Activated CD4-positive, alpha-beta T cell treated with anti-CD3 and anti-CD28 coated beads, Interleukin-2, amount 10 ng/mL, durations not matched to agents 24 days and 14 days (primary cell): ENCODE results near the gene FHL1. TPM values are rescaled to one million over a fixed set of nuclear protein-coding genes. Genes with fewer than 3 reads are reported as not detected.

Experiments used
- DNase-seq: peaks from one replicate; pipeline ENCODE4 v3.0.0; 2022
- H3K27ac Mint-ChIP-seq: one replicate; pipeline ENCODE4 v1.8.0; 2022; ENCODE audit warnings: mild to moderate bottlenecking, mixed read lengths
- H3K27me3 Mint-ChIP-seq: one replicate; pipeline ENCODE4 v1.8.0; 2022; ENCODE audit warnings: mixed read lengths
- H3K36me3 Mint-ChIP-seq: one replicate; pipeline ENCODE4 v1.8.0; 2022; ENCODE audit warnings: low read depth, mild to moderate bottlenecking, mixed read lengths
- H3K4me1 Mint-ChIP-seq: one replicate; pipeline ENCODE4 v1.8.0; 2021; ENCODE audit warnings: mixed read lengths
- H3K4me3 Mint-ChIP-seq: one replicate; pipeline ENCODE4 v1.8.0; 2022; ENCODE audit warnings: mild to moderate bottlenecking, moderate library complexity, mixed read lengths
- H3K9me3 Mint-ChIP-seq: one replicate; pipeline ENCODE4 v1.8.0; 2021; ENCODE audit warnings: mixed read lengths
- intact Hi-C: fragments of 100-400 bp; cut with micrococcal nuclease; formaldehyde crosslinking; loops from one replicate; pipeline ENCODE4 v1.15.1; 2023
- total RNA-seq: library from RNA; stranded (reverse); gene quantifications from 2 replicates; pipeline ENCODE4 v1.2.3, GENCODE V29; 2022

FHL1 gene
- total RNA-seq, 1 donor from 2014 or later, result 15.2 TPM

DNA sequence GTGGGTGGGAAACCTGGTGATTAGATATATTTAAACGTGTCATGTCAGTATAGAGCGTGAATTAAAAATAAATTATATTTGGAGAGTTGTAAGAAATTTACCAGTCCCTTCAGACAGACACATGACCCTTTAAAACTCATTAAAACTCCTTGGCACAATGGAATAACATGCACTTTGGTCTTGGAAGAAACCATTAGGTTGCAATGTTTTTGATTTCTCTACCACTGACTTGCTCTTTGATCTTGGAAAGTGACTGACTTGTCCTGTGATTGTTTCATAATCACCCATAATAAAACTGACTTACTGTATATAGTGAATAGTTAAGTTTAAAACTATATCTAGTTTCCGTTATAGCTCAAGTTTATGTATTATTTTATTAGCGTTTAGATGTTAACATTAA lies 35.8 kb downstream of the FHL1 start:
- no peak overlapping the region for H3K27ac Mint-ChIP-seq
- H3K9me3 Mint-ChIP-seq, result no peaks in the 10 kb centered on the region
- DNase-seq, result no peak
- no peak overlapping the region for H3K4me3 Mint-ChIP-seq
- H3K27me3 Mint-ChIP-seq, result no peaks in the 10 kb centered on the region
- no peaks in the 10 kb centered on the region for H3K4me1 Mint-ChIP-seq
- intact Hi-C loops, result no loop called here
- H3K36me3 Mint-ChIP-seq, result no peaks in the 10 kb centered on the region

DNA sequence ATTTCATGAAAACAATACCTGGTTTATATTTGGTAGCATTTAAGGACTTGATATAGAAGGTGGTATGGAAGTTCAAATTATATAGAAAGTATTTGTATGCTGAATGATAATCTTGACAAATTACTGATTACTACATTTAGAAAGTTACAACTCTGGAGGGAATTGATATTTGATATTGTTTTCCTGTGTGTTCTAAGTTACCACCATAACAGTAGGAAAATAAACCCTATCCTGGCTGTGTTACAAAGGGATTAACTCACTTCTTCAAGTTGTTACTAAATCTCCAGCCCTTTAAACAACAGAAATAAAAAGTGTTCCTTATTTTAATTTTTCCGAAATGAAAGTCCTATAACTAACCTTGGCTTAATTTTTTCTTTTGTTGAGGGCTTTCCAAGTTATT lies 36.6 kb downstream of the FHL1 start:
- no peak overlapping the region for H3K27ac Mint-ChIP-seq
- no peaks in the 10 kb centered on the region for H3K27me3 Mint-ChIP-seq
- no peaks in the 10 kb centered on the region for H3K36me3 Mint-ChIP-seq
- H3K4me3 Mint-ChIP-seq, result no peak overlapping the region
- intact Hi-C loops, result no loop called here
- no peaks in the 10 kb centered on the region for H3K9me3 Mint-ChIP-seq
- DNase-seq, result no peak
- no peaks in the 10 kb centered on the region for H3K4me1 Mint-ChIP-seq

DNA sequence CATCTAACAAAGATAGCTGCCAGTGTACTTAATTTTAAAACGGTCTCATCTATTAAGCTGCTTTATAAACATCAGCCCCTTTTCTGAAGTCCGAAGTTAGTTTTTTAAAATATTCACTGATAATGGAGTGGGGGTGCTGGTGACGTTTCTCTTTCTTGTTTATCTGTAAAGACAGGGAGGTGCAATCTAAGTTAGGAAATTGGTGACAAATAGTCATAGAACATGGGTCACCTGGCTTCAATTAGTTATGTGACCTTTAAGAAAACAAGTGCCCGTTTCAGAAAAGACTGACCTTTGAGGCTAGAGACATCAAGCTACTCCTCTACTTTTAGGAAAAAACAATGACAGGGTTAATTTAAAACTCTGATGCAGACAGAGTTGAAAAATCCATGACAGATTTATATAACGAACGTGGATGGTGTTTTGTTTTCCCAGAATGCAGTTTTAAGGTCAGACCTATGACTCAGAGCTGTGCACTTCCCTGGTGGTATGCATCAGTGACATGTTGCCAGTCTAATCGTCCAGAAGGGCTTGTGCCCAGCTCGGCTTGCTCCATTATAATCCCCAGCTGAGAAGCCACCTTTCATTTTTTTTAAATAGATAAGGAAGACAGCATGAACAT lies 38.2 kb downstream of the FHL1 start:
- DNase-seq, result no peak
- intact Hi-C loops, result no loop called here
- Mint-ChIP-seq H3K27me3 (no peaks in the 10 kb centered on the region), H3K9me3 (no peaks in the 10 kb centered on the region), H3K36me3 (no peaks in the 10 kb centered on the region), H3K27ac (no peak overlapping the region), H3K4me3 (no peak overlapping the region), H3K4me1 (peaks cover 2% of the 10 kb centered on the region)

DNA sequence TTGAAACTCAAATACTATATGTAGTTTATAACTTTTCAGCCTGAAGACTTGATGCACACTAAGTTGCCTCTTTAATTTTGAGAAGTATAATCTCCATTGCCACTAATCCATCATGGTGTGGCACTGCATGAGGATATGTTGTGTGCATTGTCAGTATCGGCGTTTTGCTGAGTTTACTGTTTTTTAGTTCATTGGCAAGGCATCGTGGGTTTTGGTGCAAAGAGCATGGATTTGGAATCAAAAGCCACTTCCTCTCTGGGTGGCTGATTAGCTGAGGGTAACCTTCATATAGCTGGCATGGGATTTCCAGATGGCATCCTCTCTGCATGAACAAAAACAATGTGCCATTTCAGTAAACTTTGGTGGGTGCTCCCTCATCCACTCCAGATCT lies 38.7 kb downstream of the FHL1 start:
- intact Hi-C loops, result no loop called here
- Mint-ChIP-seq H3K9me3 (no peaks in the 10 kb centered on the region), H3K27ac (no peak overlapping the region), H3K4me3 (no peak overlapping the region), H3K27me3 (no peaks in the 10 kb centered on the region), H3K36me3 (peaks cover 1% of the 10 kb centered on the region), H3K4me1 (peaks cover 4% of the 10 kb centered on the region)
- no peak for DNase-seq

DNA sequence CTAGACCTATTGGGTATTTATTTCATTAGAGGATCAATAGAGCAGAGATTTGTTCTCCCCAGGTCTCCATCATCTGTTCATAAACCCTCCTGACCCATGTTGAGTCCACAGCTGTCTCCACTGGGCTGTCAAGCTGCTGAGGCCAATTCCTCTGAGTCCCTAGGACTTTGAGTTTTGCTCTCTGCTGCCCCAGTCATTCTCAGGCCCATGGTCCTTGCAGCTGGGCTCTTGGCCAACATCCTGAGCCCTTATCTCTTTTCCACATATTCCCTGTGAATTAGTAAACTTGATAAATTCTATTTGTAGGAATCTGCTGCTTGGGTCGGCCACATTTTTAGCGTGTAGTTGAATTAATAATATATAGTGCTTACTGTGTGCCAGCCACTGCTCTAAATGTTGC lies 41.9 kb downstream of the FHL1 start:
- no peak for DNase-seq
- Mint-ChIP-seq H3K27me3 (no peaks in the 10 kb centered on the region), H3K36me3 (peaks cover 8% of the 10 kb centered on the region), H3K27ac (no peak overlapping the region), H3K4me1 (peaks cover 30% of the 10 kb centered on the region), H3K9me3 (peaks cover 5% of the 10 kb centered on the region), H3K4me3 (no peak overlapping the region)
- intact Hi-C loops, result no loop called here

DNA sequence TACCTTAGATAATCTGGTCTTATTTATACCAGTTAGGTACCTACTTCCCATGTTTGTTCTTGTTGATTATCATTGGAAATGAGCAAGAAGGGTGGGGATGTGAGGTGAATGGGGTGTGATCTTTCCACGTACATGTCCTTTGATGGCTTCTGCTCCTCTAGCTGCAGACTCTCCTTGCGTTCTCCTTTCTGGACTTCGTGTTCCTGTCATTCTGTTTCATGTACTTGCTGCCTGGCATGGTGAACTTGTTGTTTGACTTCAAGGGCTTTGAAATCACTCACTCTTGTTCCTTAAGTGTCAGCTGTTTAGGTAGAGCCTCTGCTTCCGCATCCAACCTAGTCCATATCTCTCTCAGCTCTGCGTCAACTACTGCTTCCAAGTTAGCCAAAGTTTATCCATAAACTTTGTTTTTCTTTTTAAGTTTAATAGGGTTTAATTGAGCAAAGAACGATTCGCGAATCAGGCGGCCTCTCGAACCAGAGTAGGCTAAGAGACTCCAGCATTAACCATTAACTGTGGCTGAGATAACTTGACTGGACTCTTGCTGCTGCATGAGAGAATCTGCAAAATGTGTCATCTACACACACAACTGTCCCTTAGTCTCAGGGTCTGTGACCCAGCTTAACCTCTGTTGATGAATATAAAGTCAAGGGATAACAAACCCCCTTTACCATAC lies 42.8 kb downstream of the FHL1 start:
- Mint-ChIP-seq H3K4me3 (no peak overlapping the region), H3K36me3 (peaks cover 8% of the 10 kb centered on the region), H3K27me3 (no peaks in the 10 kb centered on the region), H3K4me1 (peaks cover 30% of the 10 kb centered on the region), H3K27ac (no peak overlapping the region), H3K9me3 (peaks cover 5% of the 10 kb centered on the region)
- DNase-seq, result no peak
- intact Hi-C loops, result no loop called here

DNA sequence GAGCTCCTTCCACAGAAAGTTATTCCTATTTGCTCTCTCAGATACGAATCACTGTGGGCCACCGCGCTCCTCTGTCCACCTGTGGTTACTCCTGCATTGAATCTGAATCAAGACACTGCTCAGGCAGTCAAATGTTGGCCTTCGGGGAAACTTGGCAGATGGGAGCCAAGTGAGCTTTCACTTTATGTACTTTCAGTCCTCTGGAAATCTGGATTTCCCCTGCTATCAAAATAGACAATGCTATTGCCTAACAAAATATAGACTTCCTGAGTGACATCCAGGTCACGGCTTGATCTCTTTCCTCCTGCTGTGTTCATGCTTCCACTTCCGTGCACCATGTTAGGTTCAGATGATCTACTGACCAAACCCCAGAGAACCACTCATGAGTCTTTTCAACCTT lies 43.8 kb downstream of the FHL1 start:
- no peak for DNase-seq
- Mint-ChIP-seq H3K27ac (no peak overlapping the region), H3K4me1 (peaks cover 36% of the 10 kb centered on the region), H3K9me3 (peaks cover 5% of the 10 kb centered on the region), H3K4me3 (no peak overlapping the region), H3K27me3 (no peaks in the 10 kb centered on the region), H3K36me3 (peaks cover 8% of the 10 kb centered on the region)
- intact Hi-C loops, result no loop called here

DNA sequence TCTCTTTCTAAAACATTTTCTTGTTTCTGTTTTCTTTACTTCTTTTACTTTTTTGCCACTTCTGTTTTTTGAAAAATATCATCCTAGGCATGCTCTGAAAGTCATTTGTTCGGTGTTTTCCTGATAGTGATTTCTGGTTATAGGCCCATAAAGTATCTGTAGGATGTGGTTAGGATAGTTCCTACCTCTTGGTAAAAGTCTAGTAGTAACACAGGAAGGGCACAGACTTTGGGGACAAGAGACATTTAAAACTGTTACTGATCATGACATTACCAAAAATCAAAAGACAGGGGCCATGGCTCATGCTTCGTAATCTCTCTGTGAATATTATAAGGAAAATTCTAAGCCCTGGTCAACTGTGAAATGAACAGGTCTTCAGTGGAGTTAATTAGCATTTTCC lies 44.8 kb downstream of the FHL1 start:
- Mint-ChIP-seq H3K27ac (peak overlapping the region; percentile 81), H3K36me3 (peaks cover 8% of the 10 kb centered on the region), H3K4me3 (peak overlapping the region; percentile 79), H3K27me3 (no peaks in the 10 kb centered on the region), H3K4me1 (peaks cover 41% of the 10 kb centered on the region), H3K9me3 (peaks cover 5% of the 10 kb centered on the region)
- intact Hi-C loops, result no loop called here
- DNase-seq, result no peak

DNA sequence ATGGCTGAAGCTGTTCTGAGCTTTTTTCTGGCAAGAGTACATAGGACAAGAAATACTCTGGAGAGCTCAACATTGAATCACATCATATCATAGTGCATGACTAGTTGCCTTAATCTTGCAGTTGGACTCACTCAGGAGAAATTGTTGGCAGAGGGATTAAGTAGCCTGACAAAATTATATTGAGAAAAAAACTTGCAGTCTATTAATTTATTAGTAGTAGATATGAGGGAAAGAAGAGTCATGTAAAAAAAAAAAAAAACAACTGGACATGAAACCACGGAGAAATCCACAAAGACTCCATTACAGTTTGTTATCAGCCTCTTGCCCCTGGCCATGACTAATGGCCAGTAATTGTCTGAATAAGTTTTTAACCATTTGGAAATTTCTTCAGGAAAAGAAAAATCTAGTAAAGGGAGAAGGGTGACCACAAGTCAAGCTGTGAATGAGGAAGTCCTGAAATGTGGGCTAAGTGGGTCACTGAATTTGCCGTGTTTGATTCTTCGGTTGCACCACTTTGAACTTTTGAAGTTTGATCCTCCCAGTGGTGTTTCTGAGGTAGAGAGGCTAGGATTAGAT lies 45.6 kb downstream of the FHL1 start:
- intact Hi-C loops, result no loop called here
- H3K27me3 Mint-ChIP-seq, result no peaks in the 10 kb centered on the region

DNA sequence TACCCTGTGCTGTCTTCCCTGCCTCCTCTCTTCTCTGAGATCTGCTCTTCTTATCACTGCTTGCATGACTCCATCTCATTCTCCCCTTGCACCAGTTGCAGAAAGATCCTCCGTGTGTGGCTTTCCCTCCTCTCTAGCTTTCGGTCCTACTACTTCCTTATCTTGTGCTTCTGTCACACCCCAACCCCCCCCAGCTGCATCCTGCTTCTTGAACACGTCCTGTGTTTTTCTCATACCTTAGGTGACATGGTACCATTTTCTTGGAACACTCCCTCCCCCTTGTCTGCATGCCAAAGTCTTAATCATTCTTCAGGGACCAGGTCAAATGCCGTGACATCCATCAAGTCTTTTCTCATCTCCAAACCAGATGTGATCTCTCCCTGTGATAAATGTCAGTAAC lies 46.4 kb downstream of the FHL1 start:
- intact Hi-C loops, result no loop called here
- Mint-ChIP-seq H3K27me3 (no peaks in the 10 kb centered on the region), H3K36me3 (peaks cover 8% of the 10 kb centered on the region), H3K4me3 (peak overlapping the region; percentile 79), H3K27ac (peak overlapping the region; percentile 74), H3K9me3 (peaks cover 5% of the 10 kb centered on the region), H3K4me1 (peaks cover 41% of the 10 kb centered on the region)
- DNase-seq, result peak; percentile 68

More for the DNA sequence above, 45.6 kb downstream of the FHL1 start:
- DNase-seq, result no peak
- peak overlapping the region; percentile 79 for H3K4me3 Mint-ChIP-seq
- peaks cover 8% of the 10 kb centered on the region for H3K36me3 Mint-ChIP-seq
- H3K27ac Mint-ChIP-seq, result peak overlapping the region; percentile 81
- peaks cover 5% of the 10 kb centered on the region for H3K9me3 Mint-ChIP-seq
- H3K4me1 Mint-ChIP-seq, result peaks cover 41% of the 10 kb centered on the region

DNA sequence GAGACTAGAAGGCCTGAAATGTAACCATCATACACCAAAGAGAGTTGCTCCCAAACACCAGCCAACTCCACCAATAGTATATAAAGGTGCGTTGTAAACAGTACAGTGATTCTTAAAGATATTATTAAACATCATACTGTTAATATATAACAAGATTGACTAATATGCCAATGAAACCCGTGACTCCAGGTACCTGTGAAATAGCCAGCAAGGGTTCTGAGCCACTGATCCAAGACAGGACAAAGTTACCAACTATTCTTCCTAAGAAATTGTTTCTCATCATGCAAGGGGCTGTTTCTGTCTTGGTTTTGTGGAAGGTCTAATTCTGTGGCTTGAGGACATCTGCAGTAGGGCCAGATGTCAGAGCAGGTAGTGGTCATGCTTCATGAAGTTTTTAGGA lies 47.2 kb downstream of the FHL1 start:
- DNase-seq, result no peak
- intact Hi-C loops, result no loop called here
- H3K27ac Mint-ChIP-seq, result no peak overlapping the region
- H3K27me3 Mint-ChIP-seq, result no peaks in the 10 kb centered on the region
- H3K36me3 Mint-ChIP-seq, result peaks cover 8% of the 10 kb centered on the region
- H3K9me3 Mint-ChIP-seq, result peaks cover 5% of the 10 kb centered on the region
- peaks cover 41% of the 10 kb centered on the region for H3K4me1 Mint-ChIP-seq
- no peak overlapping the region for H3K4me3 Mint-ChIP-seq

DNA sequence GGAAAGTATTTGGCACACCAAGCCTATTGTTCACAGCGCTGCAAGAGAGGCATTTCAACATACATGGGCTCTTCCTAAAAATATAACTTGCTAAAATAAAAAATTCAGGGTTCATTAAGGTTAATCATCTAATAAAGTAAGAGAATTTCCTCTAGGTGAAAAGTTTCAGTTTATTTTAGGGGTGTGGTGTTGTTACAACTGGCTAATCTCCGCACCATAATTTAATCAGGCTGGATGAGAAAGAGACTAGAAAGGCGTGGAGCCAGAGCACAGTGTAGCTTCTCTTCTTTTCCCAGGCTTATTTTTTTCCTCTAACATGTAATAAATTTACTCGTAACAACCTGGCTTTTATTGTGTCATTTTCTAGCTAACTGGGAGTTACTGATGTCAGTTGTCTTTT lies 47.9 kb downstream of the FHL1 start:
- peaks cover 40% of the 10 kb centered on the region for H3K4me1 Mint-ChIP-seq
- no peak for DNase-seq
- no peak overlapping the region for H3K4me3 Mint-ChIP-seq
- peaks cover 5% of the 10 kb centered on the region for H3K9me3 Mint-ChIP-seq
- H3K27me3 Mint-ChIP-seq, result no peaks in the 10 kb centered on the region
- H3K36me3 Mint-ChIP-seq, result peaks cover 8% of the 10 kb centered on the region
- intact Hi-C loops, result no loop called here
- no peak overlapping the region for H3K27ac Mint-ChIP-seq

DNA sequence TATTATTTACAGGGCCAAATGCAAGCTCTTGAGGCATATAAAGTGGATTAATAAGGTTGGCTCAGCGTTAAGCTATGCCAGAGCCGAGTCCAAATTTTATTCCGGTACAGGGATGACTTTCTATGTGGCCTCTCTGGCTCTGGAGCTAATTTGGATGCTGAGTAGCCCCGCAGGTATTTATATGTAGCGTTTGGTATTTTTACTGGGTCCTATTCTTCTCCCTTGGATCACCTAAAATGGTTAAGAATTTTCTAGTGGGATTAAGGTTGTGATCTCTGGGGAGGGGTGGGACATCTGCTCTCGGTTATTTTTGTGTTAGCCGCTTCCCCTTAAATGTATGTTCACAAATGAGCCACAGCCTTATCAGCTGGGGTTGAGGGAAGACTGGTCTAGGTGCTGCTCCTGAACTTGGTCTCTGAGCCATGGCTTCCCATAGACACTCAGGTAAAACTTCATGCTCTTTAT lies 49.4 kb downstream of the FHL1 start:
- DNase-seq, result no peak
- intact Hi-C loops, result no loop called here
- peaks cover 3% of the 10 kb centered on the region for H3K36me3 Mint-ChIP-seq

DNA sequence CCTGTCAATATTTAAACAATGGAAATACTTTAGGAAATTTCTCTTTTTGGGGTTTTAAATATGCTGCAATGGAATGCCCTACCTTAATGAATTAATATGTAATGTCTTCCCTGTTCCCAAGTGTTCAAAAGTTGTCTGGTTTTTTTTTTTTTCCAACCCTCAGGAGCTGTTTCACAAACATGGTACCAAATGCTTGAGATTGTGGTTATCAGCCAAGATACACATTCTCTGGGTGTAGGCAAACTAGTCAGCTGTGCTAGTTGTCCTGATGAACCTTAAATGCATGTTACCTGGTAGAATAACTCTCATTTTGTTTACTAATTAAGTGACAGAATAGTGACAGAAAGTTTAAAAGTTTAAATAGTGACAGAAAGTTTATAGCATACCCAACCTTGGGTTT lies 50.7 kb downstream of the FHL1 start:
- intact Hi-C loops, result no loop called here
- no peak for DNase-seq
- H3K4me3 Mint-ChIP-seq, result no peak overlapping the region
- no peak overlapping the region for H3K27ac Mint-ChIP-seq
- H3K36me3 Mint-ChIP-seq, result peaks cover 3% of the 10 kb centered on the region
- peaks cover 28% of the 10 kb centered on the region for H3K4me1 Mint-ChIP-seq
- no peaks in the 10 kb centered on the region for H3K27me3 Mint-ChIP-seq
- peaks cover 5% of the 10 kb centered on the region for H3K9me3 Mint-ChIP-seq

More for the DNA sequence above, 49.4 kb downstream of the FHL1 start:
- Mint-ChIP-seq H3K4me1 (peaks cover 35% of the 10 kb centered on the region), H3K27me3 (no peaks in the 10 kb centered on the region), H3K9me3 (peaks cover 5% of the 10 kb centered on the region), H3K27ac (no peak overlapping the region), H3K4me3 (no peak overlapping the region)
